Mammary epithelial cell (primary cell): Measurements from ENCODE around the gene GALNT10.

ENCODE experiments used
- EZH2 ChIP-seq: IDR thresholded peaks from 2 replicates; pipeline ENCODE4 v1.6.1; 2012; ENCODE audit warnings: low read length, inconsistent platforms, borderline replicate concordance
- TF ChIP-seq, protein P1 (sequence below), 2 donors: IDR thresholded peaks in 1 of 2; conservative IDR thresholded peaks in 1 of 2; 2 replicates each; pipeline ENCODE4 v1.5.1; 2011 to 2012; ENCODE audit warnings: inconsistent platforms in 2 of 2, low read length in 2 of 2, mild to moderate bottlenecking in 2 of 2, control low read depth in 1 of 2, low read depth in 1 of 2; ENCODE audit not compliant: insufficient read depth in 1 of 2; ENCODE audit errors: extremely low read depth in 1 of 2

GRCh38 chr5:154312000-154312399 is 121.5 kb downstream of the GALNT10 start:
- TF ChIP-seq, protein P1, sequence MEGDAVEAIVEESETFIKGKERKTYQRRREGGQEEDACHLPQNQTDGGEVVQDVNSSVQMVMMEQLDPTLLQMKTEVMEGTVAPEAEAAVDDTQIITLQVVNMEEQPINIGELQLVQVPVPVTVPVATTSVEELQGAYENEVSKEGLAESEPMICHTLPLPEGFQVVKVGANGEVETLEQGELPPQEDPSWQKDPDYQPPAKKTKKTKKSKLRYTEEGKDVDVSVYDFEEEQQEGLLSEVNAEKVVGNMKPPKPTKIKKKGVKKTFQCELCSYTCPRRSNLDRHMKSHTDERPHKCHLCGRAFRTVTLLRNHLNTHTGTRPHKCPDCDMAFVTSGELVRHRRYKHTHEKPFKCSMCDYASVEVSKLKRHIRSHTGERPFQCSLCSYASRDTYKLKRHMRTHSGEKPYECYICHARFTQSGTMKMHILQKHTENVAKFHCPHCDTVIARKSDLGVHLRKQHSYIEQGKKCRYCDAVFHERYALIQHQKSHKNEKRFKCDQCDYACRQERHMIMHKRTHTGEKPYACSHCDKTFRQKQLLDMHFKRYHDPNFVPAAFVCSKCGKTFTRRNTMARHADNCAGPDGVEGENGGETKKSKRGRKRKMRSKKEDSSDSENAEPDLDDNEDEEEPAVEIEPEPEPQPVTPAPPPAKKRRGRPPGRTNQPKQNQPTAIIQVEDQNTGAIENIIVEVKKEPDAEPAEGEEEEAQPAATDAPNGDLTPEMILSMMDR (conservative IDR thresholded peaks at IDR 0.05 in 1 of 2, IDR thresholded peaks at IDR 0.05 in 1 of 2; ENCODE audit: extremely low read depth in 1 of 2, insufficient read depth in 1 of 2, low read depth in 1 of 2, low read length in 2 of 2) = no peak
- TF ChIP-seq EZH2 = no peak
